DMS79 (cell line): ENCODE data around the gene PLEKHA6.

Source experiments
- DNase-seq: peaks from one replicate; lab custom pipeline; 2025; lab: John Stamatoyannopoulos, UW

Gene PLEKHA6

DNA sequence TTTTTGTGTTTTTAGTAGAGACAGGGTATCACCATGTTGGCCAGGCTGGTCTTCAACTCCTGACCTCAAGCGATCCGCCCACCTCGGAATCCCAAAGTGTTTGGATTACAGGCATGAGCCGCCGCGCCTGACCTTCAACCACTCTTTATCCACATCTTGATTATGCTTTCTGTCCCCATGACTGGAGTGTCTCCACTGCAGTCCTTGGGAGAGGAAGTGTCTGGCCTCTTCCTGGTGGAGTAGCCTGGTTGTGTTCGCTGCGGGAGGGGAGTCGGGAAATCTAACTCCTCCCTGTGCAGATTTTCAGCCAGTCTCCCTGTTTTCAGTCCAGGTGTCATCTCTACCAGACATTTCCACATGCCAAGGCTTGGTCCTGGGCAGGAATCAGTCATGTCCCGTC, 173.1 kb downstream of the PLEKHA6 start:
- no peak for DNase-seq

DNA sequence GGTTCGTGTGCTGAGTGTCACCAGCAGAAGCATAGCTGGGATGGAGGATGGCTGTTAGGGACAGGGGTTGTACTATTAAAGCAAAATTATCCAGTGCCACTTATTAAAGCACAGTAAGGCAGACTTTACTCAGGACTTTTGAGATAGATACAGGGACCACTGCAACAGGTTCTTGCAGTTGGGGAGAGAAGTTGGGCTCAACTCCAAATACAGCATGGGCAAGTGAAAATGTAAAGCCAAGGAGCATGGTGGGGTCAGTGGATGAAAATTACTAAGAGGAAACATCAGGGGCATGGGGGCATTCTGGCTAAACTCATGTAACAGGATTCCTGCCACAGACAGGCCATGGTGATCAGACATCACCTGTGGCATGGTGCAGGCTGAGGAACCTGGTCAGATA, 178.6 kb downstream of the PLEKHA6 start:
- no peak for DNase-seq

DNA sequence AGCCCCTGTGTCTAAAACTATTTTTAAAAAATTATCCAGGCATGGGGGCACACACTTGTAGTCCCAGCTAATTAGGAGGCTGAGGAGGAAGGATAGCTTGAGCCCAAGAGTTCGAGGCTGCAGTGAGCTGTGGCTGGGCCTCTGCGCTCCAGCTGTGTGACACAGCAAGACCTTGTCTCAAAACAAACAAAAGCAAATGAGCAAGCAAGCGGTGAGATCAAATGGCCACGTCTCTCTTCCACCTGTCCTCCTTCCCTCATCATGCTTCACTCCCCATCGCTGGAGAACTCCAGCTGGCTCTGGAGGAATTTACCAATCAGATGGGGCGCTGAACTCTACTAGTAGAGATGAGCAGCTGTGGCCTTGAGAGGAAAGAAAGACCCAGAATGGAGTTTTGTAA, 179.6 kb downstream of the PLEKHA6 start:
- DNase-seq, result no peak

DNA sequence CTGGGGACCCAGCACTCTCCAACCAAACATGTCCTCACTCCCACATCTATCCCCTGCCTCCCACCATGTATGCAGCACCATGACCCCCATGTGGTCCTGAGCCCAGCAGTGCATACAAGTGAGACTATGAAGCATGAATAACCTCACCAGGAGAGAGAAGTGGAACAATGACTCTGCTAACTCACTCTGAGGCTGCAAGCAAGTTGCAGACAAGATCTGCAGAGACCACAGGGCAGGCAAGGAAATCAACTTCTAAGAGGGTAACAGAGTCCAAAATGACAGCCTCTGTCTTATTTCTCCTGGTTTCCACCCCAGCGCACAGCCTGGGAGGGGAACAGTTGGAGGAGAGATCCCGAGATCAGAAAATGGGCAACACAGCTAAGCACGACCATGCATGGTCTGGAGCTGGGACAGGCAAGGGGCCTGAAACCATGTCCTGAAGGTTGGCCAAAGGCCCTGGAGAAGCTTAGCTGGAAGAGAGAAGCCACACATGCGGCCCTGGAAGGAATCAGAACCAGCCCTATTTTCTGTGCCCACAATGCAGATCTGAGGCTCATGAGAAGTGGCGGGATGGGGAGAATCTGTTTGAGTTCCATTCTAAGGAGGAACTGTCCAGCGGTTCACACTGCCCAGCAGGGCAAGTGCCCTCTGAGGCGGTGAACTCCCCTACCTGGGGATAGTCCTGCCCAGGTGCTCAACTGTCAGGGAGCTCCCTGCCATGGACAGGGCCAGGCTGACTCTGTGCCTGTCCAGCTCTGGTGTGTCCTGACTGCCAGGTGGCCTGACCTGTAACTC, 181.0 kb downstream of the PLEKHA6 start:
- DNase-seq, result no peak

DNA sequence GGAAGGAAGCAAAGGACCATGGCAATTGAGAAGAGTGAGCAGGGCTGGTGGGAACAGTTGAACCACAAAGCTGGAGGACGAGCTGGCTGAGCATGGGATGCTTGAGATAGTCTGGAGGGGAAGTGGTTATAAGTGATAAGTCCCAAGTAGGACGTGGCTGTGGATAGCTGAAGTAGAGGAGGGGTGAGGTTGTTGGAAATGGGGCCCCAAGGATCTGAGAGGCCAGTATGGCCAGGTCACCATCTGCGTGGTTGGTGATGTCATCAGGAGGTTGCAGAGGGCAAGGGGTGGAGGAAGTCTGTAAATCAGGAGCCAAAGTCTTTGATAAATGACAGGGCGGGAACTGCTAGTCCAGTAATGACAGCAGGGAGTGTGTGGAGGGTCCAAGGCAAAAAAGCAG, 182.6 kb downstream of the PLEKHA6 start:
- DNase-seq, result no peak

DNA sequence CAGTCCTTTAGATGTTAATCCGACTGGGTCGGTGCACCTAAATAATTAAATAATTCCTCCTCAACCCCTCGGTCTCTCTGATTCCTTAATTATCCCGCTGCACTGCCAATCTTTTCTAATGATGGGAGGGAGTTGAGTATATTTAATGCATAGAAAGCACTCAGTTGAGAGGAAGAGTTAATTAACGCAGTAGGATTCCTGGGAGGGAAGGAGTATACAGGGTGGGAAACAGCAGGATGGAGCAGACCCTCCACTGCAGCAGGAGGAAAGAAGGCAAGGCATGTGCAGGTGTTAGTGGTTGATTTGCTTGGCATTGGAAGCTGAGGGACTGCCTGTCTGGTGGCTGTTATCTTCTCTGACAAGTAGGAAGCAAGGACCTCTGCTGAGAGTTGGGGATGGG, 183.7 kb downstream of the PLEKHA6 start:
- DNase-seq, result no peak

DNA sequence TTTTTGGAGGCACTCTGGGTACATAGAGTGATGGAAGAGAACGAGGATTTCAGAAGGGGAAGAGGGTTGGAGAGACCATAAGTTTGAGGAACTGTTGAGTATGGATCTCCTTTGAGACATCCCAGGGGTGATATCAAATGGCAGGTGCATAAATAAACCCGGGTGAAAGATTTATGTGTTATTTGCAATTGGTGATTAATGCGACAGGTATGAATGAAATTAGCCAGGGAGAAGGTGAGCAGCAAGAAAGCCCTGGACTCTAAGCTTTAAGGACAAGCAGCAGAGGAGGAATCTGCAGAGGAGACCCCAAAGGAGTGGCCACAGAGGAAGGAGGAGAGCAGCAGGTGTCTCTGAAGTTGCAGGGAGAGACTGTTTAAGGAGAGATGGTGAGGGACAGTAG, 184.8 kb downstream of the PLEKHA6 start:
- no peak for DNase-seq

DNA sequence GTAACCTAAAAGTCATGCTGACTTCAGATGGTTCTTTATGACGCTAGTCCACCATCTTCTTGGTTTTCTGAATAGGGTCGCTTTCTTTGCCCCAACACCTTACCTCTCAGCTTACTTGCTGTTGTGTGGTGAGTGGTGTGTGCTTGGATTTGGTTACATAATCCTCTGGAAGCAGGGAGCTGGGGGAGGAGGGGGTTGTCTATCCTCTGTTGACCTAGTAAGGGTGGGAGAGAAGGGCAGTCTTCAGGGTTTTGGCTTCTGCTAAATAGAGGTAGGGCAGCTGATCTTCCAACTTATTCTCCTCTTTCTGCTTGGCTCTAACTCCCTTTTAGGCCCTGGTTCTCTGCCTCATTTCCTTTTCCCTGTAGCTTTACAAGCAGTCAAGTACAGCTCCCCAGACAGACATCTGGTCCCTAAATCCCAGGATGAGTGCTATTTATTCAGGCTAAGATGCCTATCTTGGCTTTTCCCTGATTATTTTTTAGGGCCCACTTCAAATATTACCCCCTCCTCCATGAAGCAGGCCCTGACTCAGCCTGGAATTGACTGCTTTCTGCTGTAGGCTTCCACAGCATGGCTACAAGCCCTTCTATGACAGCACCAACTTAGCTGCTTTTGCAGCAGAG, 187.2 kb downstream of the PLEKHA6 start:
- DNase-seq, result no peak

DNA sequence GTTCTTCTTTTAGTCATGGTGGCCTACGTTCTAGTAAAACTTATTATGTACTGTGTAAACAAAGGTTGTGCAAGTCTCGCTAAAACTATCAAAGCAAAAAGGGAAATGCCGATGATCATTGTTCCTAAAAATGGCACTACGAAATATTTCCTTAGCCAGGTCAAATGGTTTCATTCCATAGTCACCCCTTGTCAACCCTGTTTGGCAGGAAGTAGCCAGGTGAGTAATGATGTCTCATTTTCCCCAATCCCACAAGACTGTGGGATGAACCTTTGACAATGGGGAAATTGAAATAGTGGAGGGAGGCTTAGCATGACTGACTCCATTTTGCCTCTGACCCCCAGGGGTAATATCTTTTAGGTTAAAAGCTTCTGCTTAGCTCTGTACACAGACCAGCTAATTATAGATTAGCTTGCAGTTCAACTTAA, 188.0 kb downstream of the PLEKHA6 start:
- DNase-seq, result no peak

DNA sequence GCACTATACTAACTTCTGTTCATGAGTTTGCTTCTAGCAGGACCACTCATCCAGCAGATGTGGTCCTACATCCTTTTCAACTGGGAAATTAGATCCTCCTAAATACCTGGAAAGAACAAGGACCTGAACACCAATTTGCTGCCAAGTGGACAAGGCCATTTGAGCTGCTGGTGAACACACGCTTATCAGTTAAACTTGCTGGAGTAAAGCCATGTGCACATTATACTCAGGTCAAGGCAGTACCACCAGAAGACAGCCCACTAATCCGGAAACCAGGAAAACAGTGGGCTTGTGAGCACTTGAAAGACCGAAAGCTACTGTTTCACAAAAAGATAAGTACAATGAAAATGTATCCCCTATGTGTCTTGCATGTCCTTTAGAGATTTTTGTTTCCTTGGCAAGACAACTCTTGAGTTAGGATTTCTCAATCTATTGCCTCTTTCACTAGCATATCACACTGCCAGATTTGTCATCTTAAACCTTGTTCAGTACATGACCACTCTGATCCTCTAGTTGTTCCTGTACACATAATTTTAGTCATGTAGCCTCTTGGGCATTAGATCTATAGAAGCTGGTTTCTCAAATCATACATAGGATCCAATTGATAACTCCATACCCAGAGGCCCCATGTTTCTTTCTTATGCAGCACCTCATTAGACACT, 189.1 kb downstream of the PLEKHA6 start:
- DNase-seq, result no peak

DNA sequence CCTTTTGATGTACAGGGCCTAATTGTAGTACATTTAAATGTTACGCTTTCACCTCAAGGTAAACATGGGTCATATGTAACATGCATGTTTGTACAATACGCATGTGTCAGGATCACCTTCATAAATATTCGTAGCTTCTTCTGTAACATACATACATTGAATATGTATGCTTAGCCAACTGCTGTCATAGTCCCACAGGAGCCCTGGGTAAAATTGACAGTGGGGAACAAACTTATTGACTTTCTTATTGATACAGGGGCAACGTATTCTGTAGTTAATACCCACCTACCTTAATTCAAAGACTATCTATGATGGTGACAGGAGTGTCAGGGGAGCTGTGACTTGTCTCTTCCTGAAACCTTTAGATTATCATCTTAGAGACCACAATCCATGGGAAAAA, 189.9 kb downstream of the PLEKHA6 start:
- DNase-seq, result no peak
